Pons (tissue), 1 donor: Measurements from ENCODE around the gene VSIG10L2.
A peak's percentile ranks its signal among the peaks of the same experiment; 100 is the strongest.

Experiments used
- DNase-seq: peaks from one replicate; pipeline ENCODE4 v3.0.0-alpha.2; 2016; ENCODE audit warnings: low spot score

VSIG10L2 gene

GRCh38 chr11:125929445-125930075 is 16.3 kb upstream of the VSIG10L2 start:
- DNase-seq: peak; percentile 72

DNA sequence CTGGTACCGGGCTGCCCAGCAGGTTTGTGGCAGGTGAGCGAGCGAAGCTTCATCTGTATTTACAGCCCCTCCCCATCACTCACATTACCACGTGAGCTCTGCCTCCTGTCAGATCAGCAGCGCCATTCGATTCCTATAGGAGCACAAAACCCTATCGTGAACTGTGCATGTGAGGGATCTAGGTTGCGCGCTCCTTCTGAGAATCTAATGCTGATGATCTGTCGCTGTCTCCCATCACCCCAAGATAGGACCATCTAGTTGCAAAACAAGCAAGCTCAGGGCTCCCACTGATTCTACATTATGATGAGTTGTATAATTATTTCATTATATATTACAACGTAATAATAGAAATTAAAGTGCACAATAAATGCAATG is 15.8 kb upstream of the VSIG10L2 start:
- no peak for DNase-seq

DNA sequence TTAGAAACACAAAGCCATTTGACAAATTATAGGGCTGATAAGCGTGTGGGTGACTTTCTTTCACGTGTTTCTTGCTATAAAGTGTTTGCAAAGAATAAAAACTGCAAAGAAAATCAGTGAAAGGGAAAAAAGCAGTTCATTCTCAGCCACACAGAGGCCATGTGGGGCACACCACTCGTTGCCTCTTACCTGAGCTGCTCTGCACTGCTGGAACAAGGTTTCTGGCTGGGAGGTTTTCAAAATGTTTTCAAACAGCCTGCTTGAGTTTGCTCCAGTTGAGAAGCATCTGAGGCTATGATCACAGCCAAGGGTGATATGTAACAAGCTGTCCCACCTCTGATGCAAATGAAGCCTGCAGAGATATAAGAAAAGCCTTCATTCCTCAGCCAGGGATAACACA is 14.7 kb upstream of the VSIG10L2 start:
- no peak for DNase-seq

GRCh38 chr11:125931668-125932067 is 14.2 kb upstream of the VSIG10L2 start:
- DNase-seq: no peak

GRCh38 chr11:125932301-125932700 is 13.5 kb upstream of the VSIG10L2 start:
- DNase-seq: no peak

DNA sequence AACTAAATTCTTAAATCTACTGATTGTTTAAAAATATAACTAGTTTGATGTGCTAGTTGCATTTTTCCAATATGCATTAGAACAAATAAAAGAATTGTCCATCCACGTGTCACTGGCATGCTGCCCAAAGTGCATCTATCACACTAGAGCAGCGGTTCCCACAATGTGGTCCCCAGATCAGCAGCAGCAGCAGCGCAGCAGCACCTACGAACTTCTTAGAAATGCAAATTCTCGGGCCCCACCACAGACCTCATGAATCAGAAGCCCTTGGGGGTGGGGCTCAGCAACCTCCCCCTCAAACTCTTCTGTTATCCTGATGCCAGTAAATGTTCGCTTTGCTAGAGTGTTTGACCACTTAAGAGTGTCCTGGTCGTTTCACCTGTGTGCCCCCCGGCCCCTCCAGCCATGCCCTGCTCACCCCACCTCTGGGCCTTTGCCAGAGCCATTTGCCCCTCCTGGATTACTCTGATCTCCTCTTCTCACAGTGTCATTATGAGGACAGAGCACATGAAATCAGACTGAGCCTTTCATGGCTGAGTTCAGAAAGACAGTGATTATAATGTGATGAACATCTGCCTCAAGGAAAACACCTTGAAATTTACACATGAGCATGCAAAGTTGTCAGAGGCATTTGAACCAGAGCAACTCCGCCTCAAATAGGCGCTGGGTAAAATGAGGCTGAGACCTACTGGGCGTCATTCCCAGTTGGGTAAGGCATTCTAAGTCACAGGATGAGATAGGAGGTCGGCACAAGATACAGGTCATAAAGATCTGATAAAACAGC is 12.6 kb upstream of the VSIG10L2 start:
- DNase-seq: no peak

- no peak for DNase-seq
These were observed 11.4 kb upstream of the VSIG10L2 start for GRCh38 chr11:125934473-125934872.

GRCh38 chr11:125935056-125935455 is 10.8 kb upstream of the VSIG10L2 start:
- no peak for DNase-seq

GRCh38 chr11:125935618-125936199 is 10.1 kb upstream of the VSIG10L2 start:
- DNase-seq: no peak

DNA sequence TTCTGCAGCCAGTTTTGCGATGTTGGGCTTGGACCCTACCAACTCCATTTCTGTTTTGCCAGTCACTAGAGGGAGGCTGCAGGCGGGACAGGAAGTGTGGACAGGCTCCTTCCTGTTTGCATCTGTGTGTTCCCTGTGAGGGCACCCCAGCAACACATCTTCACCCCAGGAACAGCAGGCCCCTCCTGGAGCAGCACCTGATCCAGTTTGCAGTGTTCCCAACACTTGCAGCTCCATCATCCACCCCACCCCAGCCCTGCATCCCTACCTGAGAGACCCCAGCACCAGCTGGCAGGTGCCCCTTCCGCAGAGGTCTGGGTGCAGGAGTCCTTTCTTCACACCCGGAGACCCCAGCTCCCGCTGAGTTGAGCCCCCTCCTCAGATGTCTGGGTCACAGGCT is 7.4 kb upstream of the VSIG10L2 start:
- no peak for DNase-seq

DNA sequence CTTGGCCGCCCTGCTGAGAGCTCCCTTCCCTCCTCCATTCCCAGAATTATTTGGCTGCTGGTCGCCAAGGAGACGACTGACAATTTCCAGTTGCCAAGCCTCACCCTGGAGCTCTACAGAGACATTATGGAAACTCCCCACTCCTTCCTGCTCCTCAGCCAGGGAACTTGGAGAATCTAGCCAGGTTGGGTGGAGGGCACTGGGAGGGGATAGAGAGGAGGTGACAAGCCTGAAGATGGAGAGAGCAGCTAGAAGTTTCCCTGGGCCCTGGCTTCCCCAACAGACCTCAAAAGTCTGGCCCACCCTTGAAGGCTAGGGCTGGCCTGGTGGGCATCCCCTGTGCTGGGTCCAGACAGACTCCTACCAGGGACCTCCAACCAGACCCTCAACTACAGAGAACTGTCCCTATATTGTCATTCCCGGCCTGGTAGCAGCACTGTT is 6.7 kb upstream of the VSIG10L2 start:
- DNase-seq: no peak

DNA sequence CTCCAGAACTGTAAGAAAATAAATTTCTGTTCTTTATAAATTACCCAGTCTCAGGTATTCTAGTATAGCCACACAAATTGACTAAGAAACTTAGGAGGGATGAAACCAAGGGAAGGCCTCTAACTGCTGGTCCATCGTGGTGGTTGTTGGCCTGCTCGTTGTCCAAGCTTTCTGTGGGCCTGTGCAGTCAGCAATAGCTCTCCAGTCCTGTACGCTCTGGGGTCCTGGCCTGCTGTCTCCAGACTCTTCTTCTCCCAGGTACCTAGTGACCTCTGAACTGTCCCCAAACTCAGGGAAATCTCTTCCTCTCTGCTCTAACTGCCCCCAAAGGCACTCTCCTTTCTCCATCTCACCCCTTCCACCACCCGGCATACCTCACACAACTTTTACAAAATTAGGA is 5.7 kb upstream of the VSIG10L2 start:
- DNase-seq: no peak

- DNase-seq: no peak
These were observed 4.6 kb upstream of the VSIG10L2 start for GRCh38 chr11:125941267-125941618.

DNA sequence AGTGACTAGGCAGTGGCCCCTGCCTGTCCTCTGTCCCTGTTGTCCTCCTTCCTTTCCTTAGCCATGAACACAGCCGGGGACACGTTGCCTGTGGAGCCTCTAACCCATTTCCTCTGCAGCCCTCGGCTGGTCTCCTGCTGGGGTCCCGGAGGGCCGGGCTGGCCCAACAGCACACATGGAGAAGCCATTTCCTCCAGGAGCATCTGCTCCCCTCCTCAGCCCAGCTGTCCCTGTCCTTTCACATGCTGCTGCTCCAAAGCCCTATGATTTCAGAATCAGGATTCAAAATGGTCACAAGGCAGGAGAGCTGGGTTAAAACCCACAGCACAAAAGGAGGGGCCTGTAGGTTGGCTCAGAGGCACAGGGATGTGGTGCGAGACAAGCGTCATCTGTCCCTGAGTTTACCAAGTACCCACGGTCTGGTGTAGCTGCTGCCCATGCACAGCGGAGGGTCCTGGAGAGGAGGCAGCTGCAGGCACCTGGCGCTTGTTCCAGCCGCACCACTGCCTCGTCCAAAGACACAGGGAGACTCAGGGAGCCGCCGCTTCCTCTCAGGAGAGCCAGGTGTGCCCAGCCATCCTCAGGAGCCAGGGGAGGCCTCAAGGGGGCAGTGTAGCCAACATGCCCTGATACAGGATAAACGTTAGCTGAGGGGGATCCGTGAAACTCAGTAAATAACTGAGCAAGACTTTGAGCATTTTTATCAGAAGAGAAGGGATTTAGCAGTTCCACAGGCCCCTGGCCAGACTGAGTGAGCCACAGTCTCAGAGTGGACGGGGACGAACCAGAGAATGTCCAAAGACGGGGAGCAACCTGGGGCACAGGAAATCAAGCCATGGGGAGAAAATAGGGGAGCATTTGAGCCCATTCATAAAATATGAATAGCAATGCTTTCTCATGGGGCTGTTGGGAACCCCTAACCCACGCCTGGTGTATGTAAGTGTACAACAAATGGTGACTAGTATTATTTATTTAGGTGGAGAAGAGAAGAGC is 3.9 kb upstream of the VSIG10L2 start:
- DNase-seq: no peak

DNA sequence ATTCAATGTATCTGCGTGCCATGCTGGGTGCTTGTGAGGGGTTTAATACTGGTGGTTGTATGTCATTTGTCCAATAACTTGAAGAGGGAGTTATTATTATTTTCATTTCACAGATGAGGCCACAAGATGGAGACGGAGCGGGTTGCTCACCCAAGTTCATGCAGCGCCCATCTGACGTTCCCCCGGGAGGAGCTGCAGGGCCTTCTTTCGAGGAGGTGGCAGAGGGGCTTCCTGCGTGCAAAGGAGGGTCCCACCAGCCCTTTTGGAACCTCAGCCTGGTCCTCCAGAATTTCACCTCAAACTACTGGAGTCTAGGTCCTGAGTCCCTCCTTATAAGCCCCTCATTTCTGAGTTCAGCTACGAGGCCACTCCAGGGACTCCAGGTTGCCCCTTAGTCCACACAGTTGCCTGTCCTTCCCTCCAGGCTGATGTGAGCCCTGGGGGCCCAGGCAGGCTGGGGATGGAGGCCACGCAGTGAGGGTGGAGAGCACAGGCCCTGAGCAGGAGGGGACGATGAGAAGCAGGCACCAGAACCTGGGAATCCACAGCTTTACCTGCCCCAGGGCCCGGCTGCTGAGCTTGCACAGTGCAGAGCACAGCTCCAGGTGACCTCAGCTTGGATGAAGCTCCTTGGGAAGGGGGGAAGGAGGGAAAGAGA is 2.9 kb upstream of the VSIG10L2 start:
- no peak for DNase-seq

DNA sequence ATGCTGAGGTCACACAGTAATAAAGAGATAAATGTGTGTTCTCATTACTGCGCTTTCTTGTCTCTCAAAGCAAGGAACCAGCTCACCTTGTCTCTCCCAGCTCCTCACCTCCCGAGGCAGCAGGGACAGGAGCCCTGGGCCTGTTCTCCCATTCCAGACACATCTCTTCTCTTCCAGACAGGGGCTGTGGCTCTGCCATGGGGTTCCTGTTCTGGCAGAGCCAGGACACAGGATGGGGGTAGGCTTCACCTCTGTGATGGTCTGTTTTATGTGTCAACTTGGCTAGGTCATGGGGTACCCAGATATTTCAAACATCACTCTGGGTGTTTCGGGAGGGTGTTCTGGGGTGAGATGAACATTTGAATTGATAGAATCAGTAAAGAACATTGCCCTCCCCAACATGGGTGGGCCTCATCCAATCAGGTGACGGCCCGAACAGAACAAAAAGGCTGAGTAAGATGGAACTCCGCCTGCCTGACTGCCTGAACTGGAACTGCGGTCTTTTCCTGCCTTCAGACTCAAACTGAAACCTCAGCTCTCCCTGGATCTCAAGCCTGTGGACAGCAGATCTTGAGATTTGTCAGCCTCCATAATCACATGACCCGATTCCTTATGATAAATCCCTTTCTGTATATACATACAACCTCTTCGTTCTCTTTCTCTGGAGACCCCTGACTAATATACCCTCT is 2.0 kb upstream of the VSIG10L2 start:
- DNase-seq: no peak

DNA sequence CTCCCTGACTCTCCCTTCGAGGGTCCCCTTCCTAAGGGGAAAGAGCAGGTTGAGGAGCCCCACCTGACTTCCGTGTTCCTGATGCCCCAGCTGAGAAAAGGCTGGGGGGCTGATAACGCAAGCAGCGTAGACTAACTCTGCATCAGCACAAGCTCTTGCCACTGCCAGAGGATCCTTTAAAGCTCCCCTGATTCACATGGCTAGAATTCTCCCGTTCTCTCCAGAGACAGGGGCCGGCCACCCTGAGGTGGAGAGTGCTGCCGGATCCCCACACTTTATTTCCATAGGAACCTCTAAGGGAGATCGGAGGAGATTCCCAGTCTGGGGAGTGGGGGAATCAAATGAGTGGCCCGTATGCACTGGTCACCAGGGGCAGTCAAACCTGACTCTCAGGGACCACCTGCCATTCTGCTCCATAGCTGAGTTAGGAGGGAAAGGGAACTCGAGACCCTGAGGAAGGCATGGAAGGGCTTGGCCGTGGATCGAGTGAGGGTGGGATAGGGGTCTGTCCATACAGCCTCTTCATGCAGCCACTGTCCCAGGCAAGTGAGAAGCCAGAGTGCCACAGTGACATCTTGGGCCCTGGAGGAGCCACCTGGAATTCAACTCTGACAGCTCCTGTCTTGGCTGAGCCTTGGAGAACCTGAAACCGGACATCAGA is 1.4 kb upstream of the VSIG10L2 start:
- DNase-seq: no peak

DNA sequence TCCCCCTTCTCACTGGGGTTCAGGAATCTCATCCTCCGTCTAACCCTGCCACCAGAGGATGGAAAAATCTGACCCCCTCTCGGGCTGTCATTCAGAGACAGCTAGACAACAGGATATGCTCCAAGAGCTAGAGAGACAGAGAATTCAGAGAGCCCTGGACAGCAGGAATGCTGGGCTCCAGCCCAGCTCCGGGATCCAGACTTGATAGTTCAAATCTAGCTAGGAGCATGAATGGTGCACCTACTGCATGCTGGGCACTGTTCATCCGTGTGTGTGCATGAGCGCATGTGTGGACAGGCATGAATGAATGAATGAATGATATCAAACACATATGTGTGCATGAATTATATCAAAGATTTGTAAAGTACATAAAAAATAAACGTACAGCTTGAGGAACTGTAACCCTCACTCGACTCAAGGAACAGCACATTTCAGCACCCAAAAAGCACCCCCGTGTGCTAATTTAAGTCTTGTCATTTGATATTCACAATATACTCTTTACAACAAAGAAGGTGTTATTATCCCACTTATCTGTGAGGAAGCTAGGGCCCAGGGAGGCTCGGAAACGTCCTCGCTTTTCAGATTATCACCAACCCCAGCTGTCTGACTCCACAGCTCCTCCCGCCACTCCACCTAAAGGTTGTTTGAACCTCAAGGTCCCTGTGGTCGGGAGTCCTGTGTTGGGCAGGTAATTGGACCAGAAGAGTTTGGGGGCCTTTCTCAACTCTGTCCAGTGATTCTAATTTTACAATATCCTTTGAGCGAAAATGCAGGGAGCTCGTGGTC is 640 bp upstream of the VSIG10L2 start:
- DNase-seq: no peak

- no peak for DNase-seq
These were observed 1.0 kb downstream of the VSIG10L2 start for GRCh38 chr11:125946712-125947418.
